ENCODE measurements around the gene SCAMP4. TPM values are rescaled to one million over a fixed set of nuclear protein-coding genes. Genes with fewer than 3 reads are reported as not detected.

The SCAMP4 gene
- total RNA-seq, 4 donors from 2014 or later, result 18.8 to 38.4 (median 26.7) TPM

DNA sequence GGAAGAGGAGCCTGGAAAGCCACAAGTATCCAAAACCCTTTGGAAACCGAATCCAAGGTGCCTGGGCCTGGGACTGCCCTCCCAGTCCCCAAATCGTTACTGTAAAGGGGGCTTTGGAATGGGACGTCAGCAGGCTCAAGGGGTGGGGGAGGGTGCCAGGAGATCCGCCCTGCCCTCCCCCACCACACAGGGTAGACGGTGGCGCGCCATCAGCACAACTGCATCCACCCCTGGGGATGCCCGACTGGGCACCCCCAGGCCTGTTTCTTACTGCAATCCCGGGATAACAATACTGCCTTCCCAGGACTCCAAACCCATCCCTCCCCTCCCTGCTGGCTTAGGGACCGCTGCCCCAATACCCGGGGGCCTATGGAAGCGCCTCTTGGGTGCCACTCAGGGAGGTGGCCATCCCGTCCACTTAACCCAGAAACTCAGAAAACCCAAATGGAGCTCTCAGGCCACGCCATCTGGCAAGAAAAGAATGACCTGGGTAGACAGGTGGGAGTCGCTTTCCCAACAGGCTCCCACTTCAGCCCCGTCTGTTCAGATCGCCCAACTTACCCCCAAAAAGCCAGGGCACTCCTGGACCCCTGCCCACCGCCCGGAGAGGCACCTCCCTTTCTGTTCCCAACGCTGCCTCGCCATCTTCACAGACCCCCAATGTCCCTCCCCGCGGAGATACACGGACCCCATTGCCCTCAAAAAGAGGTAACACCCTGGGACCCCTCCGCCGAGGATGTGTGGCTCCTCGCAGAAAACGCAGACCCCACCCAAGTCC lies 44.2 kb upstream of the SCAMP4 start:
- Histone ChIP-seq H3K4me1 (peaks cover 11 to 32% of the 10 kb centered on the region in 2 donors), H3K27ac (peak overlapping the region in 1 of 4 donors; percentile 5), H3K36me3 (no peaks in the 10 kb centered on the region), H3K9me3 (no peaks in the 10 kb centered on the region), H3K4me3 (no peak overlapping the region), H3K27me3 (peaks cover 7 to 11% (median 8%) of the 10 kb centered on the region in 3 donors)
- in situ Hi-C loops (cut with MboI; ENCODE audit: low sequenced_read_pairs in 4 of 4) (no loop called here), intact Hi-C loops (cut with DNase I; ENCODE audit: low total_unique reads) (loop anchor here (10.0 kb wide), 1 partner anchor 476 kb away; the partner anchor contains the start of gene NDUFS7)
- no peak for ATAC-seq
- DNase-seq, result no peak
- no peak for TF ChIP-seq POLR2A (IDR thresholded peaks at IDR 0.05)
- TF ChIP-seq, protein P1, sequence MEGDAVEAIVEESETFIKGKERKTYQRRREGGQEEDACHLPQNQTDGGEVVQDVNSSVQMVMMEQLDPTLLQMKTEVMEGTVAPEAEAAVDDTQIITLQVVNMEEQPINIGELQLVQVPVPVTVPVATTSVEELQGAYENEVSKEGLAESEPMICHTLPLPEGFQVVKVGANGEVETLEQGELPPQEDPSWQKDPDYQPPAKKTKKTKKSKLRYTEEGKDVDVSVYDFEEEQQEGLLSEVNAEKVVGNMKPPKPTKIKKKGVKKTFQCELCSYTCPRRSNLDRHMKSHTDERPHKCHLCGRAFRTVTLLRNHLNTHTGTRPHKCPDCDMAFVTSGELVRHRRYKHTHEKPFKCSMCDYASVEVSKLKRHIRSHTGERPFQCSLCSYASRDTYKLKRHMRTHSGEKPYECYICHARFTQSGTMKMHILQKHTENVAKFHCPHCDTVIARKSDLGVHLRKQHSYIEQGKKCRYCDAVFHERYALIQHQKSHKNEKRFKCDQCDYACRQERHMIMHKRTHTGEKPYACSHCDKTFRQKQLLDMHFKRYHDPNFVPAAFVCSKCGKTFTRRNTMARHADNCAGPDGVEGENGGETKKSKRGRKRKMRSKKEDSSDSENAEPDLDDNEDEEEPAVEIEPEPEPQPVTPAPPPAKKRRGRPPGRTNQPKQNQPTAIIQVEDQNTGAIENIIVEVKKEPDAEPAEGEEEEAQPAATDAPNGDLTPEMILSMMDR (IDR thresholded peaks at IDR 0.05 in 4 of 5, conservative IDR thresholded peaks at IDR 0.05 in 1 of 5), result no peak

DNA sequence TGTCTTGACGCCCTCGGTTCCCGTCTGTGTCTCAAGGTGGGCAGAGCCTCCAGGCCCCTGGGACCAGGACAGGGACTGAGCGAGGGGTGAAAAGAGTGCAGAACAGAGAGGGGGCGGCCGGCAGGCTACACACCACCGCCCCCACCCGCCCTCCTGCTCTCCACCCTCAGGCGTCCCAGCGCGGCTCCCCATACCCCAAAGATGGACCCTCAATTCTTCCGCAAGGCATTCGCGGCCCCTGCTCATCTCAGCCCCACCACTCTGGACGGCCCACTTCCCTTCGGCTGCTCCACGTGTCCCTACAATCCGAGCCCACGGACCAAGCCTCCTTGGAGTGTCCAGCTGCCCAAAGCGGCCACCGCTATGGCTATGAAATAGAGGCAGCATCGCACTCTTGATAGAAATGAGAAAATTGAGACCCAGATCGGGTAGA lies 43.6 kb upstream of the SCAMP4 start:
- intact Hi-C loops (cut with DNase I; ENCODE audit: low total_unique reads) (loop anchor here (10.0 kb wide), 1 partner anchor 477 kb away; the partner anchor contains the start of gene NDUFS7), in situ Hi-C loops (cut with MboI; ENCODE audit: low sequenced_read_pairs in 4 of 4) (no loop called here)
- ATAC-seq, result no peak
- Histone ChIP-seq H3K36me3 (no peaks in the 10 kb centered on the region), H3K4me1 (peaks cover 5 to 26% of the 10 kb centered on the region in 2 donors), H3K4me3 (peak overlapping the region in 3 of 4 donors; percentile 59 to 90 (median 71)), H3K9me3 (no peaks in the 10 kb centered on the region), H3K27me3 (peaks cover 6 to 9% (median 8%) of the 10 kb centered on the region in 3 donors), H3K27ac (peak overlapping the region in 3 of 4 donors; percentile 59 to 67 (median 65))
- no peak for DNase-seq
- TF ChIP-seq, protein P1 (IDR thresholded peaks at IDR 0.05 in 4 of 5, conservative IDR thresholded peaks at IDR 0.05 in 1 of 5), result no peak
- TF ChIP-seq POLR2A (IDR thresholded peaks at IDR 0.05), result no peak

DNA sequence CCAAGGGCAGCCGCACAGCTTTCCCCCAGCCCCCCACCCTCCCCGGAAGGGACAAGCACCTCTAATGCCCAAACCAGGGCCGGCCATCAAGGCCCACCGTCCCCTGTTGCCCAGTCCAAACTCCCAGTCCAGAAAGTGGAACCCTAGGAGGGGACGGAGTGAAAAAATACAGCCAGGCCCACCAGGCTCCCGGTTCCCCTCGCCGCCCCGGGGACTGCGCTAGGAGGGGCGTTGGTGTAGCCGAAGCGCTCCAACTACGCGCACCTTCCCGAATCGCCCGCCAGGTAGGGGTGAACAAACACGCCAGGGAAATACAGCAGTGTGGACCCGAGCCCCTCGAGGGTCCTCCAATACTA lies 43.2 kb upstream of the SCAMP4 start:
- Histone ChIP-seq H3K27me3 (peaks cover 6 to 8% (median 7%) of the 10 kb centered on the region in 3 donors), H3K36me3 (no peaks in the 10 kb centered on the region), H3K9me3 (no peaks in the 10 kb centered on the region), H3K27ac (peak overlapping the region in 3 of 4 donors; percentile 59 to 67 (median 65)), H3K4me3 (peak overlapping the region; percentile 54 to 90 (median 65)), H3K4me1 (peaks cover 5 to 23% of the 10 kb centered on the region in 2 donors)
- in situ Hi-C loops (cut with MboI; ENCODE audit: low sequenced_read_pairs in 4 of 4), result no loop called here
- DNase-seq (no peak), ATAC-seq (no peak)
- intact Hi-C loops (cut with DNase I; ENCODE audit: low total_unique reads), result loop anchor here (10.0 kb wide), 1 partner anchor 477 kb away; the partner anchor contains the start of gene NDUFS7
- TF ChIP-seq POLR2A (IDR thresholded peaks at IDR 0.05), result no peak
- TF ChIP-seq, protein P1 (IDR thresholded peaks at IDR 0.05 in 4 of 5, conservative IDR thresholded peaks at IDR 0.05 in 1 of 5), result no peak

DNA sequence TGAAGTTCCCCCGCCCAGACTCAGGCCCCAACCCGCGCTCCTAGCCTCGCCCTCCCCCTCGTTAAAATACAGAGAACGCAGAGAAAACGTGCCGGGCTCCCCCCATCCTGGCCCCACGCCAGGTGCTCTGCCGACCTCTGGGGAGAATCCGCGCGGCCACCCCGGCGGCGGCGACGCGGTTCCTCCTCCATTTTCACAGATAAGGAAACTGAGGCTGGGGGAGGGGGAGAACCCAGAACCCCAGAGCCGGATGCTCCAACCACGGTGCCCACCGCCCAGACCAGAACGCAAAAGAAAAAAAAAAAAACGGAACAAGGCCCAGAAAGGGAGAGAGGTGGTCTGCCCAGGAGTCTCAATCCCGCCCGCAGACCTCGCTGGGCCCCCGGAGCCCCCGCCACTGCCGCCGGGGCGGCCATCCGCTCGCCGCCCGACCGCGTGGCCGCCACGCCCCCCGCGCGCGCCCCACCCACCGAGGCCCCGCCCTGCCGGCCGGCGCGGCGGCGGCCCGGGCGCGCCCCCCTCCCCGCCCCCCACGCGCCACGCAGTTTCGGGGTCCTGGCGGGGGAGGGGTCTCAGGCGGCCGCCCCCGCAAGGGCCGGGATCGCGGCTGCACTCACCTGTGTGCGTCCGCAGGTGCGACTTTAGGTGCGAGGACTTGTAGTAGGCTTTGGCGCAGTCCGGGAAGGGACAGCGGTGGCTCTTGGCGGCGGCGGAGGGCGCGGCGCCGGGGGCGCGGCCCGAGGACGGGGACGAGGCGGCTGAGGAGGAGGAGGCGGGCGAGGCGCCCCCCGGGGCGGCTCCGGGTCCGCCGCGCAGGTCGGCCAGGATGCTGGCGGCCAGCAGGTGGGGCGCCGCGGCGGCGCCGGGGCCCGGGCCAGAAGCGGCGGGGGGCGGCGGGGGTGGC lies 42.5 kb upstream of the SCAMP4 start:
- in situ Hi-C loops (cut with MboI; ENCODE audit: low sequenced_read_pairs in 4 of 4) (no loop called here), intact Hi-C loops (cut with DNase I; ENCODE audit: low total_unique reads) (loop anchor here (1.0 to 10.0 kb wide), 2 partner anchors 14 to 478 kb away; partner anchors contain the start of genes NDUFS7 and REXO1)
- Histone ChIP-seq H3K27ac (peak overlapping the region in 3 of 4 donors; percentile 65 to 90 (median 66)), H3K4me1 (peaks cover 5 to 18% of the 10 kb centered on the region in 2 donors), H3K9me3 (no peaks in the 10 kb centered on the region), H3K36me3 (no peaks in the 10 kb centered on the region), H3K27me3 (peaks cover 1 to 8% (median 6%) of the 10 kb centered on the region in 3 donors), H3K4me3 (peak overlapping the region; percentile 54 to 90 (median 65))
- TF ChIP-seq POLR2A (IDR thresholded peaks at IDR 0.05), result no peak
- TF ChIP-seq, protein P1 (IDR thresholded peaks at IDR 0.05 in 4 of 5, conservative IDR thresholded peaks at IDR 0.05 in 1 of 5), result no peak
- peak; percentile 0 to 1 for ATAC-seq
- DNase-seq, result no peak

Data from gastrocnemius medialis (tissue), 4 donors.